ENCODE results near the gene LYPD6B.

Gene LYPD6B

GRCh38 chr2:149015501-149015900 is 23.0 kb upstream of the LYPD6B start:
- H3K4me3 ChIP-seq (ENCODE audit: low read depth, low read length): no peak overlapping the region
- H3K9ac ChIP-seq (ENCODE audit: low read depth, low read length): no peak overlapping the region
- H3K27ac ChIP-seq (ENCODE audit: low read depth, low read length): no peak overlapping the region
- H3K36me3 ChIP-seq (ENCODE audit: control insufficient read depth, insufficient read depth, low read length): peaks cover 65% of the 10 kb centered on the region
- no peaks in the 10 kb centered on the region; the same call in 1 of the 2 replicates for H3K4me1 ChIP-seq (ENCODE audit: control insufficient read depth, insufficient read depth, low read length)
- H3K27me3 ChIP-seq (ENCODE audit: control insufficient read depth, insufficient read depth, low read length): no peaks in the 10 kb centered on the region
- no peaks in the 10 kb centered on the region for H3K9me3 ChIP-seq (ENCODE audit: control insufficient read depth, insufficient read depth, low read length)

DNA sequence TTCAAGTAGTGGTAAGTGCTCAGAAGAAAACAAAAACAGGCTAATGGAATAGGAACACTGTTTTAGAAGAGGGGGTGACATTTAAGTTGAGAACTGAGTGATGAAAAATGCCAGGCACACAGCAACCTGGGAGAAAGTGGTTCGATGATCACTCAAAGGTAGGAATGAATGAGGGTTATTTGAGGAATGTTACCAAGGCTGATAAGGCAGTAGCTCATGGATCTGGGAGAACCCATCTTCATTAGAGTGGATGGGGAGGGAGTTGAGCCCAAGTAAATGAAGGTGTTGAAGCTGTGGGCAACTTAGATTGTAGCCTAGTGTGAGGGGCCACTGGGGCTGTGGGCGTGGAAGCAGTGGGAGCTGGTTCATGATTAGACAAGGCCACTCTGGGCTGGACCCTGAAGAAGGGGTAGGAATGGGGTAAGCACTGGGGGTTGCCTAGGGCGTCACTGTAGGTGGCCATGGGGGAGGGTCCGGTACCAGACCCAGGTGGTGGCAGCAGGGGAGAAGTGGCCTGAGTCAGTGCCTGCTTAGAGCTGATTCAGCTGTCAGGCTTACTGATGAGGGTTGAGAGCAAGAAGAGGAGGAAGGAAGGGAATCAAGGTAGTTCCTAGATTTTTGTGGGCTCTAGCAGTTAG is 22.5 kb upstream of the LYPD6B start:
- no peaks in the 10 kb centered on the region for H3K27me3 ChIP-seq (ENCODE audit: control insufficient read depth, insufficient read depth, low read length)
- H3K27ac ChIP-seq (ENCODE audit: low read depth, low read length): no peak overlapping the region
- H3K9ac ChIP-seq (ENCODE audit: low read depth, low read length): no peak overlapping the region
- no peaks in the 10 kb centered on the region for H3K9me3 ChIP-seq (ENCODE audit: control insufficient read depth, insufficient read depth, low read length)
- H3K4me3 ChIP-seq (ENCODE audit: low read depth, low read length): no peak overlapping the region
- H3K36me3 ChIP-seq (ENCODE audit: control insufficient read depth, insufficient read depth, low read length): peaks cover 62% of the 10 kb centered on the region
- H3K4me1 ChIP-seq (ENCODE audit: control insufficient read depth, insufficient read depth, low read length): no peaks in the 10 kb centered on the region; the same call in 1 of the 2 replicates

- Histone ChIP-seq H3K9me3 (ENCODE audit: control insufficient read depth, insufficient read depth, low read length) (no peaks in the 10 kb centered on the region), H3K36me3 (ENCODE audit: control insufficient read depth, insufficient read depth, low read length) (peaks cover 49% of the 10 kb centered on the region), H3K4me3 (ENCODE audit: low read depth, low read length) (no peak overlapping the region), H3K27ac (ENCODE audit: low read depth, low read length) (no peak overlapping the region), H3K27me3 (ENCODE audit: control insufficient read depth, insufficient read depth, low read length) (no peaks in the 10 kb centered on the region), H3K4me1 (ENCODE audit: control insufficient read depth, insufficient read depth, low read length) (no peaks in the 10 kb centered on the region; the same call in 1 of the 2 replicates), H3K9ac (ENCODE audit: low read depth, low read length) (no peak overlapping the region)
These were observed 21.1 kb upstream of the LYPD6B start for GRCh38 chr2:149017116-149017985.

DNA sequence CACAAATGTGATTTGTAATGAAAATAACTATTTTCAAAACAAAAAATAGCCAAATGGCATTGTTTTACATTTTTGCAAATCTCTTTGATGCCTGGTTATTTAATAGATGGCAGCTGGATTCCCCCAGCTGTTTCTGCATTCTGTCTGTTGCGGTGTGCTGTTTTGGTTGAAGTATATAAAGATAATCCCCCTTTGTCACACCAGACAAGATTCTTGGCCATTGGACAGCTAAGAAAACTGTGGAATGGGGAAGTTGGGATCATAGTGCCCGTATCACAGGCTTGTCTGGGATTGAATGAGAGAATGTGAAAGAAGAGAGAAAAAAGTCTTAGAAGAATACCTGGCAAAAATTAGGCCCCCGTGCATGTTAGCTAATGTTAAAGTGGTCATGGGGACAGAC is 19.5 kb upstream of the LYPD6B start:
- H3K27ac ChIP-seq (ENCODE audit: low read depth, low read length): no peak overlapping the region
- no peaks in the 10 kb centered on the region for H3K27me3 ChIP-seq (ENCODE audit: control insufficient read depth, insufficient read depth, low read length)
- H3K4me3 ChIP-seq (ENCODE audit: low read depth, low read length): no peak overlapping the region
- H3K9ac ChIP-seq (ENCODE audit: low read depth, low read length): no peak overlapping the region
- H3K4me1 ChIP-seq (ENCODE audit: control insufficient read depth, insufficient read depth, low read length): no peaks in the 10 kb centered on the region; the same call in 1 of the 2 replicates
- no peaks in the 10 kb centered on the region for H3K9me3 ChIP-seq (ENCODE audit: control insufficient read depth, insufficient read depth, low read length)
- H3K36me3 ChIP-seq (ENCODE audit: control insufficient read depth, insufficient read depth, low read length): peaks cover 35% of the 10 kb centered on the region

- Histone ChIP-seq H3K9me3 (ENCODE audit: control insufficient read depth, insufficient read depth, low read length) (no peaks in the 10 kb centered on the region), H3K27me3 (ENCODE audit: control insufficient read depth, insufficient read depth, low read length) (no peaks in the 10 kb centered on the region), H3K4me3 (ENCODE audit: low read depth, low read length) (no peak overlapping the region), H3K27ac (ENCODE audit: low read depth, low read length) (no peak overlapping the region), H3K4me1 (ENCODE audit: control insufficient read depth, insufficient read depth, low read length) (no peaks in the 10 kb centered on the region; the same call in 1 of the 2 replicates), H3K9ac (ENCODE audit: low read depth, low read length) (no peak overlapping the region), H3K36me3 (ENCODE audit: control insufficient read depth, insufficient read depth, low read length) (peaks cover 27% of the 10 kb centered on the region)
These were observed 18.7 kb upstream of the LYPD6B start for GRCh38 chr2:149019768-149020167.

DNA sequence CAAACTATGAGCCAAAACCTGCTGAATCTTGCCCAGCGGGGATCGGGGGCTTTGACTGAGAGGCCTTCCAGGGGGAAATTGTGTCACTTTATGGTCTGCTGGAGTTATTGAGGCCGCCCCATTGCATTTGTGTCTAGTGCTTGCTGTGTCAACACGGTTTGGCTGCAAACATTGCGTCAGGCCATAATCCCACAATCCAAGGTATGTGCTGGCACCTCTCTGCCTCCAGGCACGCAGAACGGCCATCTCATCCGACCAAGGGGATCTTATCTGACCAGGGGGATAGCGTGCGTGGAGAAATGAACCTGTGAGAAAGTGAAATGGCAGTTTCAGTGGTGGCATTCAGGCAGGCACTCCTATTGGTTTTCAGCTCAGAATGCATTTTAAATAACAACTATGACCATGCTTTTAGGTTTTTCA is 18.1 kb upstream of the LYPD6B start:
- H3K4me1 ChIP-seq (ENCODE audit: control insufficient read depth, insufficient read depth, low read length): no peaks in the 10 kb centered on the region; the same call in 1 of the 2 replicates
- H3K9ac ChIP-seq (ENCODE audit: low read depth, low read length): no peak overlapping the region
- H3K27ac ChIP-seq (ENCODE audit: low read depth, low read length): no peak overlapping the region
- H3K36me3 ChIP-seq (ENCODE audit: control insufficient read depth, insufficient read depth, low read length): peaks cover 26% of the 10 kb centered on the region
- no peaks in the 10 kb centered on the region for H3K27me3 ChIP-seq (ENCODE audit: control insufficient read depth, insufficient read depth, low read length)
- H3K9me3 ChIP-seq (ENCODE audit: control insufficient read depth, insufficient read depth, low read length): no peaks in the 10 kb centered on the region
- H3K4me3 ChIP-seq (ENCODE audit: low read depth, low read length): no peak overlapping the region

DNA sequence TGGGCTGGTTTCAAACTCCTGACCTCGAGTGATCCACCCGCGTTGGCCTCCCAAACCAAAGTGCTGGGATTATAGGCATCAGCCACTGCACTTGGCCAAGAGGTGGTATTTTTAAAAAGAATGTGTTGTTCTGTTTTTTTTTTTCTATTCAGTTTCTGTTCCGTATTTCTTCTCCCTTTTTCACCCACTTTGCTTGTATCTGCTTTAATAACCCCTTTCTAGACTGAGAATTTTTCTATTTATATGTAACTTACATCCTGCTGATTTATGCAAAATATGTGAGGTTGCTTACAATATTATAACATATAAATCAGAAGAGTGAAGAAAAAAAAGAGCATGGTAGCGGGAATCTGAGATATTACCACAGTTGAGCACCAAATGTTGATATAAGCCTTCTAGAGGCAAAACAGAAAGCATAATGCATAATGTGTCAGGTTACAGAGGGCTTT is 17.2 kb upstream of the LYPD6B start:
- Histone ChIP-seq H3K9me3 (ENCODE audit: control insufficient read depth, insufficient read depth, low read length) (no peaks in the 10 kb centered on the region), H3K9ac (ENCODE audit: low read depth, low read length) (no peak overlapping the region), H3K27ac (ENCODE audit: low read depth, low read length) (no peak overlapping the region), H3K36me3 (ENCODE audit: control insufficient read depth, insufficient read depth, low read length) (peaks cover 20% of the 10 kb centered on the region), H3K4me3 (ENCODE audit: low read depth, low read length) (no peak overlapping the region), H3K4me1 (ENCODE audit: control insufficient read depth, insufficient read depth, low read length) (no peaks in the 10 kb centered on the region; the same call in 1 of the 2 replicates), H3K27me3 (ENCODE audit: control insufficient read depth, insufficient read depth, low read length) (no peaks in the 10 kb centered on the region)

DNA sequence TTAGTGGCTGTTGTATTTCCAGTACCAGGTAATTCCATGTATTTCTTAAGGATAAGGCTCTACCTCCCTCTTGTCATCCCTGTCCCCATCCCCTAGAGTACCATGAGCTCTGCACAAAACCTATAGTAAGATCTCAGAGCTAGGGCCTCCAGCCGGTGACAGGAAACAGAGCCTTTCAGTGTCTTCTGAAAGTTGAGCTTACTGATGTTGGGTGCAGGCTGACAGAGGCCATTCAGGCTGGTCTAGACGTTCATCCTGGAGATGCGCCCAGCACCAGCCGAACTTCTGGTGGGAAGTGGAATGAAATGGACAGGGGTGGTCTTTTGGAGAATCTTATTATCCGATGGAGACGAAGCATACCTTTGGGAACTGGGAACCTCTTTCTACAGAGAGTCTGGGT is 16.7 kb upstream of the LYPD6B start:
- H3K9me3 ChIP-seq (ENCODE audit: control insufficient read depth, insufficient read depth, low read length): no peaks in the 10 kb centered on the region
- H3K27ac ChIP-seq (ENCODE audit: low read depth, low read length): no peak overlapping the region
- no peak overlapping the region for H3K4me3 ChIP-seq (ENCODE audit: low read depth, low read length)
- no peak overlapping the region for H3K9ac ChIP-seq (ENCODE audit: low read depth, low read length)
- H3K4me1 ChIP-seq (ENCODE audit: control insufficient read depth, insufficient read depth, low read length): peaks cover 1% of the 10 kb centered on the region
- H3K36me3 ChIP-seq (ENCODE audit: control insufficient read depth, insufficient read depth, low read length): peaks cover 20% of the 10 kb centered on the region
- H3K27me3 ChIP-seq (ENCODE audit: control insufficient read depth, insufficient read depth, low read length): no peaks in the 10 kb centered on the region

DNA sequence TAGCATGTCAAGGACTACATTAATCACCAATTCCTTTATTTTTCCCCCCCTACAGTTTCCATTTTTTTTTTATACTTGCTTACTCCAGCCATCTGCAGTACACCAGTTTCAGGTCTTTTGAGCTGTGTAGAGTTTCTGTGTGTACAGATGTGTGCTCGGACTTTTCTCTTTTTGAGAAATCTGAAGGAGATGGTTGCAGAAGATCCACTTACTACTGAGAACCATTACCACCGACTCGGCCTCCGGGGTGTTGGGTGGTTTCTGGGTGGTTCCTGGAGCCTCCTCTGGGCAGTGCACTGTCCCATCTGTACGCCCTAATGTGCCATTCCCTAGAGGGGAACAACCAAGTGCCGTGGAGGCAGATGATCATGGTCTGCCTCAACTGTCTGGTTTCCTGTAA is 15.4 kb upstream of the LYPD6B start:
- H3K9me3 ChIP-seq (ENCODE audit: control insufficient read depth, insufficient read depth, low read length): no peaks in the 10 kb centered on the region
- H3K27me3 ChIP-seq (ENCODE audit: control insufficient read depth, insufficient read depth, low read length): no peaks in the 10 kb centered on the region
- no peak overlapping the region for H3K9ac ChIP-seq (ENCODE audit: low read depth, low read length)
- no peak overlapping the region for H3K27ac ChIP-seq (ENCODE audit: low read depth, low read length)
- H3K4me1 ChIP-seq (ENCODE audit: control insufficient read depth, insufficient read depth, low read length): peaks cover 14% of the 10 kb centered on the region
- no peak overlapping the region for H3K4me3 ChIP-seq (ENCODE audit: low read depth, low read length)
- peaks cover 15% of the 10 kb centered on the region for H3K36me3 ChIP-seq (ENCODE audit: control insufficient read depth, insufficient read depth, low read length)

- Histone ChIP-seq H3K4me3 (ENCODE audit: low read depth, low read length) (no peak overlapping the region), H3K27ac (ENCODE audit: low read depth, low read length) (peak overlapping the region; percentile 34), H3K4me1 (ENCODE audit: control insufficient read depth, insufficient read depth, low read length) (peaks cover 16% of the 10 kb centered on the region), H3K36me3 (ENCODE audit: control insufficient read depth, insufficient read depth, low read length) (no peaks in the 10 kb centered on the region; the same call in 1 of the 2 replicates), H3K9me3 (ENCODE audit: control insufficient read depth, insufficient read depth, low read length) (no peaks in the 10 kb centered on the region), H3K9ac (ENCODE audit: low read depth, low read length) (no peak overlapping the region), H3K27me3 (ENCODE audit: control insufficient read depth, insufficient read depth, low read length) (no peaks in the 10 kb centered on the region)
These were observed 10.8 kb upstream of the LYPD6B start for GRCh38 chr2:149027590-149028250.
